Fibroblast of skin of left biceps (primary cell): ENCODE results near the gene BHLHE40.
"Not testable (repeated sequence)": the region's sequence is repeated elsewhere in the genome, so short reads cannot be mapped to it uniquely, and the experiment has no call there.

Source experiments
- DNase-seq, 2 experiments: peaks; one replicate each; pipeline ENCODE4 v3.0.0-alpha.2; 2013; ENCODE audit warnings: low read depth in 2 of 2

The BHLHE40 gene

GRCh38 chr3:4961865-4962264 lies 17.4 kb upstream of the BHLHE40 start:
- DNase-seq: not testable (repeated sequence)

GRCh38 chr3:4963669-4964570 lies 15.3 kb upstream of the BHLHE40 start:
- DNase-seq: no peak

GRCh38 chr3:4966006-4966405 lies 13.2 kb upstream of the BHLHE40 start:
- DNase-seq: not testable (repeated sequence)

GRCh38 chr3:4967683-4968082 lies 11.6 kb upstream of the BHLHE40 start:
- not testable (repeated sequence) for DNase-seq

GRCh38 chr3:4971437-4971836 lies 7.8 kb upstream of the BHLHE40 start:
- DNase-seq: not testable (repeated sequence)

- DNase-seq: no peak
Measured at GRCh38 chr3:4971838-4972237, 7.4 kb upstream of the BHLHE40 start.

GRCh38 chr3:4972652-4973643 lies 6.3 kb upstream of the BHLHE40 start:
- no peak for DNase-seq

GRCh38 chr3:4974154-4974553 lies 5.1 kb upstream of the BHLHE40 start:
- no peak for DNase-seq

GRCh38 chr3:4976109-4976508 lies 3.1 kb upstream of the BHLHE40 start:
- no peak for DNase-seq

- DNase-seq: no peak
Measured at GRCh38 chr3:4977001-4977852, 2.0 kb upstream of the BHLHE40 start.

GRCh38 chr3:4977853-4978203 lies 1.4 kb upstream of the BHLHE40 start:
- no peak for DNase-seq

GRCh38 chr3:4978204-4978965 lies 852 bp upstream of the BHLHE40 start:
- peak; percentile 92 to 94 for DNase-seq

- peak; percentile 94 to 95 for DNase-seq
Measured at GRCh38 chr3:4978966-4979427, 240 bp upstream of the BHLHE40 start.

GRCh38 chr3:4980229-4981203 lies 1.3 kb downstream of the BHLHE40 start:
- DNase-seq: peak; percentile 71 to 73

GRCh38 chr3:4981294-4981664 lies 2.0 kb downstream of the BHLHE40 start:
- DNase-seq: no peak

GRCh38 chr3:4981665-4982494 lies 2.6 kb downstream of the BHLHE40 start:
- no peak for DNase-seq

- no peak for DNase-seq
Measured at GRCh38 chr3:4982773-4983738, 3.8 kb downstream of the BHLHE40 start.
